DOHH2 (cell line): Measurements from ENCODE around the gene SLC30A9.

ENCODE experiments used
- CTCF ChIP-seq: fragments of 200-600 bp; sonication (generic); IDR thresholded peaks from one replicate; pipeline ENCODE4 v1.5.1; 2014; ENCODE audit warnings: antibody characterized with exemption, mild to moderate bottlenecking, low read depth, low read length; ENCODE audit not compliant: poor library complexity, severe bottlenecking
- EZH2phosphoT487 ChIP-seq: fragments of 200-600 bp; sonication (generic); IDR thresholded peaks from 2 replicates; pipeline ENCODE4 v1.6.1; 2017; ENCODE audit warnings: borderline replicate concordance, mild to moderate bottlenecking, antibody characterized with exemption, low read length, moderate library complexity, mixed read lengths

GRCh38 chr4:41949531-41949930, 40.8 kb upstream of the SLC30A9 start:
- TF ChIP-seq CTCF (no peak), EZH2phosphoT487 (no peak)
